ENCODE results near the gene PPP1R3C.

The PPP1R3C gene

GRCh38 chr10:91621483-91622113, 11.3 kb downstream of the PPP1R3C start:
- no peak for TF ChIP-seq ZFX (IDR thresholded peaks at IDR 0.05; ENCODE audit: borderline replicate concordance)
- no peak for TF ChIP-seq CTCF (IDR thresholded peaks at IDR 0.05)
- H3K27ac ChIP-seq, result no peak overlapping the region

- H3K27ac ChIP-seq, result no peak overlapping the region
- no peak for TF ChIP-seq ZFX (IDR thresholded peaks at IDR 0.05; ENCODE audit: borderline replicate concordance)
- TF ChIP-seq CTCF (IDR thresholded peaks at IDR 0.05), result no peak
Observed at GRCh38 chr10:91617072-91617609, 15.7 kb downstream of the PPP1R3C start.

GRCh38 chr10:91616137-91616536, 16.7 kb downstream of the PPP1R3C start:
- H3K27ac ChIP-seq, result no peak overlapping the region

GRCh38 chr10:91614225-91614624, 18.6 kb downstream of the PPP1R3C start:
- no peak overlapping the region for H3K27ac ChIP-seq
- TF ChIP-seq CTCF (IDR thresholded peaks at IDR 0.05) (no peak), ZFX (IDR thresholded peaks at IDR 0.05; ENCODE audit: borderline replicate concordance) (no peak)

More at GRCh38 chr10:91616137-91616536, 16.7 kb downstream of the PPP1R3C start:
- TF ChIP-seq CTCF (IDR thresholded peaks at IDR 0.05), result no peak
- no peak for TF ChIP-seq ZFX (IDR thresholded peaks at IDR 0.05; ENCODE audit: borderline replicate concordance)

GRCh38 chr10:91613411-91614187, 19.3 kb downstream of the PPP1R3C start:
- no peak for TF ChIP-seq ZFX (IDR thresholded peaks at IDR 0.05; ENCODE audit: borderline replicate concordance)
- H3K27ac ChIP-seq, result no peak overlapping the region

- TF ChIP-seq ZFX (IDR thresholded peaks at IDR 0.05; ENCODE audit: borderline replicate concordance) (no peak), CTCF (IDR thresholded peaks at IDR 0.05) (no peak)
- H3K27ac ChIP-seq, result no peak overlapping the region
Observed at GRCh38 chr10:91610919-91611318, 22.0 kb downstream of the PPP1R3C start.

GRCh38 chr10:91610444-91610843, 22.4 kb downstream of the PPP1R3C start:
- TF ChIP-seq CTCF (IDR thresholded peaks at IDR 0.05), result no peak
- TF ChIP-seq ZFX (IDR thresholded peaks at IDR 0.05; ENCODE audit: borderline replicate concordance), result no peak
- no peak overlapping the region for H3K27ac ChIP-seq

Data from 22Rv1 (cell line).